Measurements from ENCODE around the gene TMEM234.

The TMEM234 gene

GRCh38 chr1:32200226-32201010, 21.7 kb downstream of the TMEM234 start, which contains the start of gene CCDC28B:
Gene CCDC28B (plus strand): TSS chr1:32200595. CDS start chr1:32201936, 1,341 bp downstream.
- FAIRE-seq: no peak
- peak; percentile 61 for DNase-seq (ENCODE audit: insufficient read length, low spot score)

GRCh38 chr1:32199717-32200072, 22.5 kb downstream of the TMEM234 start:
- TF ChIP-seq POLR2A (IDR thresholded peaks at IDR 0.05; ENCODE audit: low read depth, low read length): no peak
- no peak for DNase-seq (ENCODE audit: insufficient read length, low spot score)
- FAIRE-seq: no peak

More at GRCh38 chr1:32200226-32201010, 21.7 kb downstream of the TMEM234 start, which contains the start of gene CCDC28B:
- no peak for TF ChIP-seq POLR2A (IDR thresholded peaks at IDR 0.05; ENCODE audit: low read depth, low read length)

DNA sequence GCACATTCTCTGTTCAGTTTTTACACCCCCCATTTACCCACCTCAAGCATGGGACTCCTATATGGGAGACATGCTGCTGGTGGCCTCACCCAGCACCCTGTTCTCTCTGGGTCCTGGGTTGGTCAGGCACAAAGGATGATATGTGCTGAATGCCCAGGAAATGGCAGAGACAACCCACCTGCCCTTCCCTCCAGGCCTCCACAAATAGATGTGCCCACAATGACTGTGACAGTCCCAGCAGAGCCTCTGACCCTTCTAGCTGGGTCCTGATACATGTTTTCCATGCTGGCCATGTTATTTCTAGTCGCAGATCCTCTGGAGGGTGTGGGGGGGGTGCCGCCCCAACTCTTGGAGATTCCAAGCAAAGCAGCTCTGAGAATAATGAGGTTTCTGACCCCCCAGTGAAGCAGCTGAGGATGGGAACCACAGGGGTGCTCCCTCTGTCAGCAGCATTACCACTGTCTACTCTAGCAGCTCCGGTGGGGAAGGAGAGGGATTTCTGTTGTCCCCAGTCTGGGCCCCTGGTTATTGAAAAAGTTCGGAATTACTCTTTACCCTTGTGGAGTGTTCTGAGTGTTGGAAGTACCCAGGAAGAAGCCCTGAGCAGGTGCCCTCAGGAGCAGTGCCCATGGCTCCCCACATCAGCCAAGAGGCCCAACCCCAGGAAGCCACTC, 23.0 kb downstream of the TMEM234 start:
- FAIRE-seq (no peak), DNase-seq (ENCODE audit: insufficient read length, low spot score) (no peak)
- no peak for TF ChIP-seq POLR2A (IDR thresholded peaks at IDR 0.05; ENCODE audit: low read depth, low read length)

DNA sequence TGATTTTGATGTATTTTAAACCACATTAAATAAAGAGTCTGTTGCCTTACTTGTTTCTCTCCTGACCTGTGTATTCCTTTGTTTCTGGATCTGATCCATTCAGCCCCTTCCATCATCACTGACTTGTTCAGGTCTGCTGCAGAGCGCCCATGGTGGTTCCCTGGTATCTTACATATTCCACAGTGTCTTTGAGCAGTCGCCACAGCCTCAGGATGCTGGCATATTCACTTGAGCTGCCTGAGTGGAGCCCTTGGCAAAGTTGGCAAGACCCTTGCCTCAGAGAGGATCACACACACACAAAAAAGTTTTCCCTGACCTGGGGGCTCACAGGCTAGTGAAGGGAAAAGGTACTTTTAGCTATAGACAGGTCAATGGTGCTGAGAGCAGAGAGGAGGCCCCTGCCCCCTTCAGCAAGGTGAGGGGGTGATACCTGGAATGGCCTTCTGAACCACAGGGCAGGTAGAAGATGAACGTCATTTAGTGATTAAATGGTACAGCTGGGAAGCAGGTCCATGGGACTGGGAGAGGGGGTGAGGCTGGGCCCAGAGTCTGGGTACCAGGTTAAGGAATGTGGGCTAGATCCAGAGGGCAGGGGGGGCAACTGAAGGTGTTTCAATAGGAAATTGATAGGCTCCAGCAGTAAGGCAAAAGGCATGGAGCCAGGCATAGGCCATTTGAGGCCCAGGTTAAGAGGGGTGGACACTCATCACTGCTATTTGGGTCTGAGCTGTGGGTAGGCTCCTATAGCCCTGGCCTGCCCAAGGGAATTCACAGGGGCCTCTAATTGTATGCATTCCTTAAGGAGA, 23.7 kb downstream of the TMEM234 start:
- no peak for TF ChIP-seq POLR2A (IDR thresholded peaks at IDR 0.05; ENCODE audit: low read depth, low read length)
- no peak for FAIRE-seq
- DNase-seq (ENCODE audit: insufficient read length, low spot score): no peak

GRCh38 chr1:32197837-32198236, 24.3 kb downstream of the TMEM234 start:
- no peak for DNase-seq (ENCODE audit: insufficient read length, low spot score)
- FAIRE-seq: no peak
- no peak for TF ChIP-seq POLR2A (IDR thresholded peaks at IDR 0.05; ENCODE audit: low read depth, low read length)

- FAIRE-seq: no peak
- no peak for DNase-seq (ENCODE audit: insufficient read length, low spot score)
- TF ChIP-seq POLR2A (IDR thresholded peaks at IDR 0.05; ENCODE audit: low read depth, low read length): no peak
These were observed 25.1 kb downstream of the TMEM234 start for GRCh38 chr1:32197074-32197473.

DNA sequence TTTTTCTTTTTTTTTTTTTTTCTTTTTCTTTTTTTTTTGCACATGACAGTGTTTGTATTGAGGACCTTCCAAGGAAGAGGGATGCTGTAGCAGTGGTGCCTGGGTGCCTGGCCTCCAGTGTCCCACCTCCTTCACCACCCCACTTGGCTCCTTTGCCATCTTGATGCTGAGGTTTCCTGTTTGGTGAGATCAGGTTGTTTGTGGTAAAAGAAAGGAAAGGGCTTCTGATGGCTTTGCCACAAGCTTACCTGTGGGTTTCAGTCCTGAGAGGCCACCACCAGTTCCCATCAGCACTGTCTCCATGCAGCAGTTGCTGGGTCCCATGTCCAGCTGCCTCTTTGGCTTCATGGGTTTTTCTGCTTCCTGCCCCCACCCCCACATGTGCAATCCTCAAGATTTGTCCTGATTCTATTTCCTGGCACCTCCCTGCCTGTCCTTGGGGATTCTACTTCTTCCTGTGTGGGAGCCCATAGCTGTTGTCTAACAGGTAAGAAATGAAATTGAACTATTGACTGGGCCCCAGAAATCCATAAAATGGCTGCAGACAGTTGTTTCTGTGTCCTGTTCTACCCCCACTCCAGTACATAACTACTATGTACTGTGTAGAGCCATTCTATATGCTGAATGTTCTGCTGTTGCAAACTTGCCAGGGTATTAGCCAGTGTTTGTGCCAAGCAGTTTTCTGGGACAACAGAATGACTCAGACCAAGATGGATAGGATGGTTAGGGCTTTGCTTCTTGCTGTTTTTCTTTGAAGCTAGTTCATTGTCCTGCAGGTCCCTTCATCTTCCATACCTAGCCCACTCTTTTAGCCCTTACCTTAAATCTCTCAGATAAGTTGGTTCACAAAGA, 26.0 kb downstream of the TMEM234 start:
- no peak for TF ChIP-seq POLR2A (IDR thresholded peaks at IDR 0.05; ENCODE audit: low read depth, low read length)
- DNase-seq (ENCODE audit: insufficient read length, low spot score) (no peak), FAIRE-seq (no peak)

- no peak for FAIRE-seq
- DNase-seq (ENCODE audit: insufficient read length, low spot score): no peak
- no peak for TF ChIP-seq POLR2A (IDR thresholded peaks at IDR 0.05; ENCODE audit: low read depth, low read length)
These were observed 26.6 kb downstream of the TMEM234 start for GRCh38 chr1:32195531-32195930.

DNA sequence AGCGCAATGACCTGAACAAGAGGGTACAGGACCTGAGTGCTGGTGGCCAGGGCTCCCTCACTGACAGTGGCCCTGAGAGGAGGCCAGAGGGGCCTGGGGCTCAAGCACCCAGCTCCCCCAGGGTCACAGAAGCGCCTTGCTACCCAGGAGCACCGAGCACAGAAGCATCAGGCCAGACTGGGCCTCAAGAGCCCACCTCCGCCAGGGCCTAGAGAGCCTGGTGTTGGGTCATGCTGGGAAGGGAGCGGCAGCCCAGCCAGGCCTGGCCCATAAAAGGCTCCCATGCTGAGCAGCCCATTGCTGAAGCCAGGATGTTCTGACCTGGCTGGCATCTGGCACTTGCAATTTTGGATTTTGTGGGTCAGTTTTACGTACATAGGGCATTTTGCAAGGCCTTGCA, 27.2 kb downstream of the TMEM234 start:
- no peak for TF ChIP-seq POLR2A (IDR thresholded peaks at IDR 0.05; ENCODE audit: low read depth, low read length)
- no peak for DNase-seq (ENCODE audit: insufficient read length, low spot score)
- FAIRE-seq: no peak

- no peak for TF ChIP-seq POLR2A (IDR thresholded peaks at IDR 0.05; ENCODE audit: low read depth, low read length)
- DNase-seq (ENCODE audit: insufficient read length, low spot score): no peak
- FAIRE-seq: no peak
These were observed 29.8 kb downstream of the TMEM234 start for GRCh38 chr1:32192220-32192948.

DNA sequence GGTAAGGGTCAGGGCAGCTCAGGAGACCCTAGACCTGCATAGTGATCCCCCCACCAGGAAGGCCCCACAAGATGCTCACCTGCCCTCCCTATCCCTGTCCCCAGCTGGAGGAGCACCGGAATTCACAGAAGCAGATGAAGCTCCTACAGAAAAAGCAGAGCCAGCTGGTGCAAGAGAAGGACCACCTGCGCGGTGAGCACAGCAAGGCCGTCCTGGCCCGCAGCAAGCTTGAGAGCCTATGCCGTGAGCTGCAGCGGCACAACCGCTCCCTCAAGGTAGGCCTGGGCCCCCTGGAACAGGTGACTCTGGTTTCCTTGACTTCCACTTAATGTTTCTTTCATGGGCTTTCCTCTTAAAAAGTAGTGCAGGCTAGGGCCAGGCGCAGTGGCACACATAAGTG, 34.3 kb downstream of the TMEM234 start:
- TF ChIP-seq POLR2A (IDR thresholded peaks at IDR 0.05; ENCODE audit: low read depth, low read length): no peak
- no peak for DNase-seq (ENCODE audit: insufficient read length, low spot score)
- FAIRE-seq: no peak

DNA sequence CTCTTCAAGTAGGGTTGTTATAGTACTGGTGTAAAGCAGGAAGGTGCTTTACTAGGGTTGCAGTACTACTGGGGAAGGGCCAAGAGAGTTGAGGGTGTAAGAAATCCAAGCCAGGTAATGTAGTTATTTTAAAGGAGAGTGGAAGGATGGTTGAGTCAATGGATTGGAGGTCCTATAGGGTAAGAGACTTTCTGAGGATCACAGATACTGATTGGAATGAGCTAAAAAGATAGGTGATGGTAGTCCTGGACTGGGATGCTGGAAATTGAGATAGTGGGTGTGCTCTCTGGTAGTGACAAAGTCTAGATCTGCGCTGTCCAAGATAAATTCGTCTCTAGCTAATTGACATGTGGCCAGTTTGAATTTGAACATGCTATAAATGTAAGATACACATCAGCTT, 35.7 kb downstream of the TMEM234 start:
- FAIRE-seq: no peak
- no peak for DNase-seq (ENCODE audit: insufficient read length, low spot score)
- no peak for TF ChIP-seq POLR2A (IDR thresholded peaks at IDR 0.05; ENCODE audit: low read depth, low read length)

DNA sequence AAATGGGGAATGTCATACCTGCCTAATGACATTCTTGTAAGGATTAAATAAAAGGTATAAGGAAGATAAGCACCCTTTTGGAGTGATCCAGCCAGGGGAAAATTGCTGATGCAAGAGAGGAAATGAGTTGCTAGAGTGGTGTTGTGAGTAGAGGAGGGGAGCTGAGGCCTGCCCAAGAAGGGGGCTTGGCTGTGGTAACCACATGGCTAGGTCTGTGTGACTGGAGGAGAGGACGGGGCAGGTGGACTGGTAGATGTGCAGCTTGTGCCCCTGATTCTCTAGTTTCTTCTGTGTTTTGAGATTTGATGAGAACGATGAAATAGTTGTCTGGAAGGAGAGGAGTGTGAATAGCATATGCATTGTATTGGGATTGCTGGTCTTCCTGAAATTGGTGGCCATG, 36.1 kb downstream of the TMEM234 start:
- DNase-seq (ENCODE audit: insufficient read length, low spot score) (no peak), FAIRE-seq (no peak)
- TF ChIP-seq POLR2A (IDR thresholded peaks at IDR 0.05; ENCODE audit: low read depth, low read length): no peak
